ENCODE results near the gene PAPSS2. TPM values are rescaled to one million over a fixed set of nuclear protein-coding genes. Genes with fewer than 3 reads are reported as not detected.
"Not testable (repeated sequence)": the region's sequence is repeated elsewhere in the genome, so short reads cannot be mapped to it uniquely, and the experiment has no call there.

PAPSS2 gene
- total RNA-seq, 1 donor: 1.7 TPM

DNA sequence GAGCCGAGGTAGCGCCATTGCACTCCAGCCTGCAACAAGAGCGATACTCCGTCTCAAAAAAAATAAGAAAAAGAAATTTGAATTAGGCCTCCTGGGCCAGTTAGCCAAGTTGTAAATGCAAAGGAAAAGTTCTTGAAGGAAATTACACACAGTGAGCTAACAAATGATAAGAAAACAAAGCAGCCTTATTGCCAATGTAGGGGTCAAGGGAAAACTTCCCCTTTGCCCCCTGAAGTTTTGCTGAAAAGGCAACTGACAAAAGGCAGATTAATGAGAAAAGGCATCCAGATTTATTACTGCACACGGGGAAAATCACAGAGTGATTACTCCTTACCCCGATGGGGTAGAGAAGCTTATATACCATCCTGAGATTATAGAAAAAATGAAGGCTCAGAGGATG lies 70.3 kb downstream of the PAPSS2 start:
- H3K4me3 ChIP-seq (ENCODE audit: low read length): no peak overlapping the region
- no peaks in the 10 kb centered on the region for H3K27me3 ChIP-seq (ENCODE audit: insufficient read depth, low read length)
- no peaks in the 10 kb centered on the region for H3K9me3 ChIP-seq (ENCODE audit: low read depth, low read length)
- H3K4me1 ChIP-seq (ENCODE audit: insufficient read depth, low read length): peaks cover 4% of the 10 kb centered on the region

DNA sequence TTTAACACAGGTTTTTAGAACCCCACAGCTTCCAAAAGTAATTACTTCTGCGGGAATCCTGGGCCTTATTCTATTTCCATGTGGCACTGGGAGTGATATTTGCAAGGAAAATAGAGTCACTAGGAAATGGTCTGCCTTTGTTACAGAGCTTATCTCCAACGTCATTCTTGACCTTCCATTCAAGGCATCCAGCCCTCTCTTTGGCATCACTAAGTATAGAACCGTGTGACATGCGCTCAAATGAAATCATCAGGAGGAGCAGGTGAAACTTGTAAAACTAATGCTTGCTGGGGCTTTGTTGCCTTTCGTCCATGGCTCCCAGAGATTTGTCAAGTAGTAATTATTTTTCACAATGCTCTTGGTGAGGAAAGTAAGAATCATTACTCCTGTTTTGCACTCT lies 73.4 kb downstream of the PAPSS2 start:
- Histone ChIP-seq H3K27me3 (ENCODE audit: insufficient read depth, low read length) (no peaks in the 10 kb centered on the region), H3K4me1 (ENCODE audit: insufficient read depth, low read length) (peaks cover 6% of the 10 kb centered on the region), H3K4me3 (ENCODE audit: low read length) (no peak overlapping the region), H3K9me3 (ENCODE audit: low read depth, low read length) (no peaks in the 10 kb centered on the region)

GRCh38 chr10:87734987-87735827 lies 75.5 kb downstream of the PAPSS2 start:
- Histone ChIP-seq H3K4me3 (ENCODE audit: low read length) (no peak overlapping the region), H3K27me3 (ENCODE audit: insufficient read depth, low read length) (no peaks in the 10 kb centered on the region), H3K9me3 (ENCODE audit: low read depth, low read length) (no peaks in the 10 kb centered on the region), H3K4me1 (ENCODE audit: insufficient read depth, low read length) (peaks cover 10% of the 10 kb centered on the region)

DNA sequence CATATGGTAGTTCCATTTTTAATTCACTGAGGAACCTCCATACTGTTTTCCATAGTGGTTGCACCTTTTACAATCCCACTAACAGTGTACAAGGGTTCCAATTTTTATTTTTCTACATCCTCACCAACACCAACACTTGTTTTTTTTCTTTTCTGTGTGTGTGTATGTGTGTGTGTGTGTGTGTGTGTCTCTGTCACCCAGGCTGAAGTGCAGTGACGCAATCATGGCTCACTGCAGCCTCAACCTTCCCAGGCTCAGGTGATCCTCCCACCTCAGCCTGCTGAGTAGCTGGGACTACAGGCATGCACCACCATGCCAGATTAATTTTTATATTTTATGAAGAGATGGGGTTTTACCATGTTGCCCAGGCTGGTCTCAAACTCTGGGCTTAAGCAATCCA lies 78.6 kb downstream of the PAPSS2 start:
- H3K4me3 ChIP-seq (ENCODE audit: low read length); H3K27me3 ChIP-seq (ENCODE audit: insufficient read depth, low read length); H3K9me3 ChIP-seq (ENCODE audit: low read depth, low read length): not testable (repeated sequence)
- H3K4me1 ChIP-seq (ENCODE audit: insufficient read depth, low read length): peaks cover 23% of the 10 kb centered on the region

- Histone ChIP-seq H3K4me1 (ENCODE audit: insufficient read depth, low read length) (peaks cover 24% of the 10 kb centered on the region), H3K27me3 (ENCODE audit: insufficient read depth, low read length) (no peaks in the 10 kb centered on the region), H3K9me3 (ENCODE audit: low read depth, low read length) (no peaks in the 10 kb centered on the region), H3K4me3 (ENCODE audit: low read length) (no peak overlapping the region)
Measured at GRCh38 chr10:87739703-87740102, 80.0 kb downstream of the PAPSS2 start.

DNA sequence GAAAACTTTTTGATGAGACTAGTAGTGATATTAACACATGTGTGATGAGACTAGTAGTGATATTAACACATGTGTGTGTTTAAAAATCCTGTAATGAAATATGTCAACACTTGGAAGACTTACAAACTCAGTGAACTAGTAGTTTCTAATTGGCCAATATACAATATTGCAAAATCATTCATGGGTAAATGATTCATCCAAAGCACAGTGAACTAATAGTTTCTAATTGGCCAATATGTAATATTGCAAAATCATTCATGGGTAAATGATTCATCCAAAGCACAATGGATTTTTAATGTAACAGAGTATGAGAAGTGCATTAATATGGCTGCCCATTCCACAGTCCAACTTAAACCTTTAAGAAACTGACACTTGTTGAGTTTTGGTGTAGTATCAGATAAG lies 80.6 kb downstream of the PAPSS2 start:
- H3K4me1 ChIP-seq (ENCODE audit: insufficient read depth, low read length): peaks cover 20% of the 10 kb centered on the region
- no peaks in the 10 kb centered on the region for H3K9me3 ChIP-seq (ENCODE audit: low read depth, low read length)
- H3K27me3 ChIP-seq (ENCODE audit: insufficient read depth, low read length): no peaks in the 10 kb centered on the region
- H3K4me3 ChIP-seq (ENCODE audit: low read length): no peak overlapping the region

DNA sequence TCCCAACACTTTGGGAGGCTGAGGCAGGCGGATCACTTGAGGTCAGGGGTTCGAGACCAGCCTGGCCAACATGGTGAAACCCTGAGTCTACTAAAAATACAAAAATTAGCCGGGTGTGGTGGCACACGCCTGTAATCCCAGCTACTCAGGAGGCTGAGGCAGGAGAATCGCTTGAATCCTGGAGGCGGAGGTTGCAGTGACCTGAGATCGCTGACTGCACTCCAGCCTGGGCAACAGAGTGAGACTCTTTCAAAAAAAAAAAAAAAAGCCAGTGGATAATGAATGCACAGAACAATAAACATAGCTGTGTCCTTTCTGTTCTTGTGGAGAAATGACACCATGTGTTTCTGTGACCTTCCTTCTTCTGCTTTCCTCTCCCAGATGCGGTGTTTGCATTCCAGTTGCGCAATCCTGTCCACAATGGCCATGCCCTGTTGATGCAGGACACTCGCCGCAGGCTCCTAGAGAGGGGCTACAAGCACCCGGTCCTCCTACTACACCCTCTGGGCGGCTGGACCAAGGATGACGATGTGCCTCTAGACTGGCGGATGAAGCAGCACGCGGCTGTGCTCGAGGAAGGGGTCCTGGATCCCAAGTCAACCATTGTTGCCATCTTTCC lies 83.4 kb downstream of the PAPSS2 start:
- H3K27me3 ChIP-seq (ENCODE audit: insufficient read depth, low read length); H3K9me3 ChIP-seq (ENCODE audit: low read depth, low read length); H3K4me3 ChIP-seq (ENCODE audit: low read length): not testable (repeated sequence)
- H3K4me1 ChIP-seq (ENCODE audit: insufficient read depth, low read length): peaks cover 20% of the 10 kb centered on the region

DNA sequence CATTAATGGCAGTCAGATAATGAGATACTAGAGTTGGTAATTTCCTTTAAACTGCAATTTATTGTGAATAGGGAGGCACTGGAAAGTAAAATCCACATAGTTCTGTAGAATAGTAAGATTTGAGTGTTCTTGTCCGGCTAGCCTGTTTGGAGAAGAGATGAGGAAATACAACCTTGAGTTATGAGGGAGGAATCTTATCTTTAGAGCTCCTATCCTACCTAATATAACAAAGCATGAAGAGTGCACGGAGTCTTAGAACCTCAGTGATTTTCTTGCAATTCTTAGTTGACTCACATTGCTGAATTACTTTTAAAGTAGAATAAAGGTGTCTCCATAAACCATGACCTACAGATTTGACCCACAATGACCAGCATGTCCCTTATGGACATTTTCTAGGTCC lies 84.9 kb downstream of the PAPSS2 start:
- Histone ChIP-seq H3K4me1 (ENCODE audit: insufficient read depth, low read length) (peaks cover 16% of the 10 kb centered on the region), H3K27me3 (ENCODE audit: insufficient read depth, low read length) (no peaks in the 10 kb centered on the region), H3K9me3 (ENCODE audit: low read depth, low read length) (no peaks in the 10 kb centered on the region), H3K4me3 (ENCODE audit: low read length) (no peak overlapping the region)

- no peaks in the 10 kb centered on the region for H3K27me3 ChIP-seq (ENCODE audit: insufficient read depth, low read length)
- H3K4me1 ChIP-seq (ENCODE audit: insufficient read depth, low read length): peaks cover 12% of the 10 kb centered on the region
- H3K9me3 ChIP-seq (ENCODE audit: low read depth, low read length): no peaks in the 10 kb centered on the region
- no peak overlapping the region for H3K4me3 ChIP-seq (ENCODE audit: low read length)
Measured at GRCh38 chr10:87746911-87747310, 87.2 kb downstream of the PAPSS2 start.

GRCh38 chr10:87748244-87748643 lies 88.6 kb downstream of the PAPSS2 start:
- H3K27me3 ChIP-seq (ENCODE audit: insufficient read depth, low read length); H3K4me3 ChIP-seq (ENCODE audit: low read length): not testable (repeated sequence)

GRCh38 chr10:87750001-87750671 lies 90.5 kb downstream of the PAPSS2 start:
- Histone ChIP-seq H3K4me3 (ENCODE audit: low read length) (no peak overlapping the region), H3K9me3 (ENCODE audit: low read depth, low read length) (no peaks in the 10 kb centered on the region), H3K27me3 (ENCODE audit: insufficient read depth, low read length) (no peaks in the 10 kb centered on the region), H3K4me1 (ENCODE audit: insufficient read depth, low read length) (no peaks in the 10 kb centered on the region)

More at GRCh38 chr10:87748244-87748643, 88.6 kb downstream of the PAPSS2 start:
- H3K4me1 ChIP-seq (ENCODE audit: insufficient read depth, low read length); H3K9me3 ChIP-seq (ENCODE audit: low read depth, low read length): not testable (repeated sequence)

GRCh38 chr10:87750817-87751216 lies 91.1 kb downstream of the PAPSS2 start:
- H3K9me3 ChIP-seq (ENCODE audit: low read depth, low read length): no peaks in the 10 kb centered on the region
- H3K4me3 ChIP-seq (ENCODE audit: low read length): no peak overlapping the region
- H3K27me3 ChIP-seq (ENCODE audit: insufficient read depth, low read length): no peaks in the 10 kb centered on the region
- no peaks in the 10 kb centered on the region for H3K4me1 ChIP-seq (ENCODE audit: insufficient read depth, low read length)

DNA sequence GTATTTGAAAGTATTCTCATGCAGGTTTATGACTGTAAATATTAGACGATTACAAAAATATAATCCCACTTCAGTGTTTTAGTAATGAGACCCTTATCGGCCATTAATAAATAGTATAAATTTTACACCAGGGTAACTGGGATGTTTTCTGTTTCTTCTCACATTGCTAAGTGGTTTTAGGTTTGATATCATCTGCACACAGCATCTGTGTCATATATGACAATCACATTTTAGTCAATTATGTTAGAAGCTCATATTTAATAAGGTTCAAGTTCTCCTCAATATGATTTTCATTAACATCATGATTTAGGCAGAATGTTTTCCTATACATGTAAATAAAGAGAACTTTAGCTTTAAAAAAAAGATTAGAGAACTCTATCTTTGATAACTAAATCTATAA lies 91.6 kb downstream of the PAPSS2 start:
- no peaks in the 10 kb centered on the region for H3K4me1 ChIP-seq (ENCODE audit: insufficient read depth, low read length)
- H3K4me3 ChIP-seq (ENCODE audit: low read length): no peak overlapping the region
- H3K9me3 ChIP-seq (ENCODE audit: low read depth, low read length): no peaks in the 10 kb centered on the region
- no peaks in the 10 kb centered on the region for H3K27me3 ChIP-seq (ENCODE audit: insufficient read depth, low read length)

- no peaks in the 10 kb centered on the region for H3K9me3 ChIP-seq (ENCODE audit: low read depth, low read length)
- no peaks in the 10 kb centered on the region for H3K4me1 ChIP-seq (ENCODE audit: insufficient read depth, low read length)
- no peaks in the 10 kb centered on the region for H3K27me3 ChIP-seq (ENCODE audit: insufficient read depth, low read length)
- H3K4me3 ChIP-seq (ENCODE audit: low read length): no peak overlapping the region
Measured at GRCh38 chr10:87752566-87752965, 92.9 kb downstream of the PAPSS2 start.

DNA sequence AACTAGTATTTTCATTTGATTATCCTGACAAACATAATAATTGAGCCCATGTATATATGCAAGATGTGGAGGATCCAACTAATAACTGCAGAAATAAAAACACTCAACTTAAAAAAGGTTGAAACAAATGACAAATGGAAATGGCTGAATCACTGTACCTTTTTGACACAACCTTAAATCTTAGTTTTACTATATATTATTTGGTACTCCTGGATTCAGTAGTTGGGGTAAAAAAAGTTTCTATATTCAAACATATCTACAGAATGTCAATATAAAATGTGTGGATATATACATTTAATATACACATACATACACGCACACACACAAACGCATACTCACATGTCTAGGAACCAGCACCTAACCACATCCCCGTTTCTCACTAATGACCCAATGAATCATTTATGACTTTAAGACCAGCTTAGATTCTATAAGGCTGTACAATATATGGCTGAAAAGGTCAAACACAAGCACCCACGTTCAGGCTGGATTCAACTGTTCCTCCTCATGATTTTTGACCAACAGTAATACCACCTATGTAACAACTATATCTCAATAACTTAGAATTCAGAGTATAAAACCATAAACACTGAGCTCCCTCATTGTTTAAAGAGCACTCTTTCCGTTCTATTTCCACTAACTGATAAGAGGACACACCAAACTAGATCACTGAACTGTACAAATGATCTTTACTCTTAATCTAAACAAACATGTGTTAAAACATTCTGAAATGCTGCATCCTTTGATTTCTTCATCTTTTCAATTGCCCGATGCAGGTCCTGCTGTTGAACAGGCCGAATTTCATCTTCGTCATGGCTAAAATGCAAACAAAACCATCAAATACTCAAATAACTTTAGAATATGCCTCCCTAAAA lies 94.6 kb downstream of the PAPSS2 start:
- H3K4me3 ChIP-seq (ENCODE audit: low read length): no peak overlapping the region
- no peaks in the 10 kb centered on the region for H3K27me3 ChIP-seq (ENCODE audit: insufficient read depth, low read length)
- no peaks in the 10 kb centered on the region for H3K4me1 ChIP-seq (ENCODE audit: insufficient read depth, low read length)
- no peaks in the 10 kb centered on the region for H3K9me3 ChIP-seq (ENCODE audit: low read depth, low read length)
